Esophagus squamous epithelium (tissue), 5 donors: ENCODE measurements around the gene MBD3L2B. TPM values are rescaled to one million over a fixed set of nuclear protein-coding genes. Genes with fewer than 3 reads are reported as not detected.
A peak's percentile ranks its signal among the peaks of the same experiment; 100 is the strongest.

Source experiments
- DNase-seq: peaks from one replicate; lab custom pipeline; 2025; lab: John Stamatoyannopoulos, UW
- H3K27ac ChIP-seq, 4 donors: fragments of 200-600 bp; sonication (generic); one replicate each; pipeline ENCODE4 v1.5.1; 2016 to 2019; ENCODE audit warnings: mild to moderate bottlenecking in 1 of 4
- H3K27me3 ChIP-seq, 4 donors: fragments of 200-600 bp; sonication (generic); 1 replicate in 3 of 4; 2 replicates in 1 of 4; pipeline versions ENCODE4 v1.5.1 to v1.6.0; 2017 to 2021; ENCODE audit warnings: antibody characterized with exemption in 1 of 4
- H3K36me3 ChIP-seq, 3 donors: fragments of 200-600 bp; sonication (generic); one replicate each; pipeline ENCODE4 v1.5.1; 2016 to 2019
- H3K4me1 ChIP-seq, 3 donors: fragments of 200-600 bp; sonication (generic); one replicate each; pipeline ENCODE4 v1.5.1; 2017 to 2019
- H3K4me3 ChIP-seq, 4 donors: fragments of 200-600 bp; sonication (generic); 1 replicate in 3 of 4; 2 replicates in 1 of 4; pipeline ENCODE4 v1.5.1; 2016 to 2019; ENCODE audit warnings: mild to moderate bottlenecking in 2 of 4, moderate library complexity in 1 of 4
- H3K9me3 ChIP-seq, 3 donors: fragments of 200-600 bp; sonication (generic); one replicate each; pipeline ENCODE4 v1.5.1; 2016 to 2019
- POLR2A ChIP-seq, 4 donors: fragments of 450-650 bp; IDR thresholded peaks; one replicate each; pipeline ENCODE4 v1.6.1; 2017; ENCODE audit warnings: antibody characterized with exemption in 4 of 4, mild to moderate bottlenecking in 4 of 4, moderate library complexity in 3 of 4
- WGBS, 2 donors: methylation state at CpG; one replicate each; pipeline ENCODE4 v1.1.5; 2018; 5-methylcytosine and 5-hydroxymethylcytosine counted together
- intact Hi-C: fragments of 100-400 bp; cut with DNase I; formaldehyde crosslinking; loops from one replicate; pipeline ENCODE4 v1.15.0; 2022
- total RNA-seq, 4 donors: library from RNA; depleted of rRNA; stranded (reverse); fragments of >200 nt; gene quantifications; one replicate each; pipeline ENCODE4 v1.1.0, GENCODE V29; 2016
- TF ChIP-seq, protein P1 (sequence below), 6 experiments: fragments of 450-650 bp in 4 of 6; fragments of 200-600 bp in 2 of 6; sonication (generic) in 2 of 6; IDR thresholded peaks; one replicate each; pipeline ENCODE4 v1.5.1; 2016 to 2019; ENCODE audit warnings: antibody characterized with exemption in 6 of 6, mild to moderate bottlenecking in 4 of 6, moderate library complexity in 4 of 6
- donor health status: DM: yes; HTN: yes; CAD: no.

MBD3L2B gene
- total RNA-seq, 4 donors from 2014 or later, result not detected

GRCh38 chr19:7010722-7011593 lies 10.3 kb downstream of the MBD3L2B start:
- DNase-seq, result no peak
- H3K36me3 ChIP-seq, result no peaks in the 10 kb centered on the region
- H3K27me3 ChIP-seq, result peaks cover 0 to under 1% (median 0%) of the 10 kb centered on the region in 4 donors
- no peak for TF ChIP-seq POLR2A (IDR thresholded peaks at IDR 0.05)
- TF ChIP-seq, protein P1, sequence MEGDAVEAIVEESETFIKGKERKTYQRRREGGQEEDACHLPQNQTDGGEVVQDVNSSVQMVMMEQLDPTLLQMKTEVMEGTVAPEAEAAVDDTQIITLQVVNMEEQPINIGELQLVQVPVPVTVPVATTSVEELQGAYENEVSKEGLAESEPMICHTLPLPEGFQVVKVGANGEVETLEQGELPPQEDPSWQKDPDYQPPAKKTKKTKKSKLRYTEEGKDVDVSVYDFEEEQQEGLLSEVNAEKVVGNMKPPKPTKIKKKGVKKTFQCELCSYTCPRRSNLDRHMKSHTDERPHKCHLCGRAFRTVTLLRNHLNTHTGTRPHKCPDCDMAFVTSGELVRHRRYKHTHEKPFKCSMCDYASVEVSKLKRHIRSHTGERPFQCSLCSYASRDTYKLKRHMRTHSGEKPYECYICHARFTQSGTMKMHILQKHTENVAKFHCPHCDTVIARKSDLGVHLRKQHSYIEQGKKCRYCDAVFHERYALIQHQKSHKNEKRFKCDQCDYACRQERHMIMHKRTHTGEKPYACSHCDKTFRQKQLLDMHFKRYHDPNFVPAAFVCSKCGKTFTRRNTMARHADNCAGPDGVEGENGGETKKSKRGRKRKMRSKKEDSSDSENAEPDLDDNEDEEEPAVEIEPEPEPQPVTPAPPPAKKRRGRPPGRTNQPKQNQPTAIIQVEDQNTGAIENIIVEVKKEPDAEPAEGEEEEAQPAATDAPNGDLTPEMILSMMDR (IDR thresholded peaks at IDR 0.05), result no peak
- H3K4me1 ChIP-seq, result no peaks in the 10 kb centered on the region
- no peaks in the 10 kb centered on the region for H3K9me3 ChIP-seq
- 75 to 90% methylated on average over 10 to 11 of the region's 12 CpGs for WGBS, 2 donors
- intact Hi-C loops, result no loop called here
- no peak overlapping the region for H3K27ac ChIP-seq
- H3K4me3 ChIP-seq, result no peak overlapping the region

- 30 to 43% methylated on average over 4 of the region's 4 CpGs for WGBS, 2 donors
- Histone ChIP-seq H3K4me3 (no peak overlapping the region), H3K27me3 (no peaks in the 10 kb centered on the region), H3K36me3 (no peaks in the 10 kb centered on the region), H3K4me1 (no peaks in the 10 kb centered on the region), H3K9me3 (no peaks in the 10 kb centered on the region), H3K27ac (no peak overlapping the region)
- no peak for TF ChIP-seq POLR2A (IDR thresholded peaks at IDR 0.05)
- TF ChIP-seq, protein P1 (IDR thresholded peaks at IDR 0.05), result no peak
- intact Hi-C loops, result no loop called here
- no peak for DNase-seq
Observed at GRCh38 chr19:7007859-7008258, 13.4 kb downstream of the MBD3L2B start.

DNA sequence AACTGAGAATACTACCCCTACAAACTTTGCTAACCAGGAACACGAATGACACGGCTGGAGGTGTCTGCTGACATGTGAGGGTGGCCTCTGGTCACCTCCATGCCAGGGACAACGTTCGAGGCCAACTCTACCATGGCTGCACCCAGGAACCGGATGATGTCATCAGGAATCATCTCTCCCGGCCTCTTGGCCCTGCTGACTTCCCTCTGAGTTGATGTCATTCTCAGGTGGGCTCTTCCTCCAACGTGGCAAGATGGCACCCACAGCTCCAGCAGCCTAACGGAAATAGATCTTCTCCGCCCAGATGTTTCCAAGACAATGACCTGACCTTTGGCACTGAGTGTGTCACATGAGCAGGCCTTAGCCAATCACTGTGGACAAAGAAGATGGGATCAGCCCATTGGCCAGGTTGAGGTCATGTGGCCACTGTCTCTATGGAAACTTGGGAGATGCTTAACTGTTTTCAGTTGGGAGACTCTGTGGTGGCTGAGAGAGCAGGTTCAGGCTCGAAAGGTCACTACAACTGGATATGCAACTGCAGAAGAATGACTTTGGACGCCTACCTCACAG lies 15.0 kb downstream of the MBD3L2B start:
- H3K4me1 ChIP-seq, result no peaks in the 10 kb centered on the region
- H3K36me3 ChIP-seq, result no peaks in the 10 kb centered on the region
- no peaks in the 10 kb centered on the region for H3K9me3 ChIP-seq
- 70 to 83% methylated on average over 6 to 8 of the region's 11 CpGs for WGBS, 2 donors
- H3K27ac ChIP-seq, result no peak overlapping the region
- no peak for DNase-seq
- intact Hi-C loops, result no loop called here
- no peak for TF ChIP-seq POLR2A (IDR thresholded peaks at IDR 0.05)
- TF ChIP-seq, protein P1 (IDR thresholded peaks at IDR 0.05), result no peak
- H3K27me3 ChIP-seq, result peaks cover 0 to 7% (median 0%) of the 10 kb centered on the region in 4 donors
- H3K4me3 ChIP-seq, result no peak overlapping the region

DNA sequence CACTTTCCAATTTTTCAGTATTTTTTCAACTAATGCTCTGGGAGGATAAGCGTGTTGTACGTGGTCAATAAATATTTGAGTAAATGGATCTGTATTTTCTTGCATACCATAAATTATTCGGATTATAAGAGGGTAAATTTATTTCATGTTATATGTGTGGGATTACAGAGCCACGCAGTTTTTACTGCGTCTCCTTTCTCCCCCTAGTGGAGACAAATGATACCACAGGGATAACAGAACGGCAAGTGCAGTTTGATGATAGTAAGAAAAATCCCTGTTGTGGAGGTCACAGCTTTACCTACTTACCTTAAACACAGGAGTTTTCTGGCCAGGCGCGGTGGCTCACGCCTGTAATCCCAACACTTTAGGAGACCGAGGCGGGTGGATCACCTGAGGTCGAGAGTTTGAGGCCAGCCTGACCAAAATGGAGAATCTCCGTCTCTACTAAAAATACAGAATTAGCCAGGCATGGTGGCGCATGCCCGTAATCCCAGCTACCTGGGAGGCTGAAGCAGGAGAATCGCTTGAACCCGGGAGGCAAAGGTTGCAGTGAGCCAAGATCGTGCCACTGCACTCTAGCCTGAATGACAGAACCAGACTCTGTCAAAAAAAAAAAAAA lies 16.8 kb downstream of the MBD3L2B start:
- Histone ChIP-seq H3K9me3 (no peaks in the 10 kb centered on the region), H3K4me3 (no peak overlapping the region), H3K27ac (no peak overlapping the region), H3K27me3 (peaks cover 0 to 7% (median 0%) of the 10 kb centered on the region in 4 donors), H3K36me3 (no peaks in the 10 kb centered on the region), H3K4me1 (no peaks in the 10 kb centered on the region)
- WGBS, 2 donors, result 82 to 83% methylated on average over 9 to 12 of the region's 18 CpGs
- TF ChIP-seq, protein P1 (IDR thresholded peaks at IDR 0.05), result no peak
- no peak for DNase-seq
- intact Hi-C loops, result no loop called here

- H3K4me1 ChIP-seq, result no peaks in the 10 kb centered on the region
Observed at GRCh38 chr19:7000816-7001215, 20.4 kb downstream of the MBD3L2B start.

More at GRCh38 chr19:7000816-7001215, 20.4 kb downstream of the MBD3L2B start:
- Histone ChIP-seq H3K27ac (peak overlapping the region in 1 of 4 donors; percentile 5), H3K9me3 (no peaks in the 10 kb centered on the region), H3K4me3 (no peak overlapping the region), H3K36me3 (no peaks in the 10 kb centered on the region), H3K27me3 (peaks cover 0 to 7% (median 0%) of the 10 kb centered on the region in 4 donors)
- intact Hi-C loops, result no loop called here
- 63 to 70% methylated on average over 1 of the region's 1 CpG for WGBS, 2 donors
- TF ChIP-seq, protein P1 (IDR thresholded peaks at IDR 0.05), result no peak
- no peak for TF ChIP-seq POLR2A (IDR thresholded peaks at IDR 0.05)
- DNase-seq, result no peak
